ENCODE measurements around the gene TGFBRAP1.

DNA sequence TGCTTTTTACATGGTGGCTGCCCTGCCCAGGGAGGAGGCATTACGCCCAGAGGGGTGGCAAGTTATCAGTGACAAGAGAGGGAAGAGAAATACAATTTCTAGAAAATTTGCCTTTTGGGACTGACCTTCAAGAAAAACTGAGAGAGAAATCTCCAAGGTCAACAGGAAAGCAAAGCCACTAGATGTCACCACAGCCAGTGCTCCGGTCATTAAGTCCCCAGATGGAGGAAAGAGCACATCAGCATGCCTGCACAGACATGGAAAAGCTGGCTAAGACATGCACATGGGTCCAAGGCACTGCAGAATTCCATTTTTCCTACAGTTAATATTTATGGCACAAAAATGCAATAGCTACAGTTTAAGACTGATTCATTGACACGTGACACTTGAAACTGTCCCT, 48.3 kb upstream of the TGFBRAP1 start:
- TF ChIP-seq, protein P1, sequence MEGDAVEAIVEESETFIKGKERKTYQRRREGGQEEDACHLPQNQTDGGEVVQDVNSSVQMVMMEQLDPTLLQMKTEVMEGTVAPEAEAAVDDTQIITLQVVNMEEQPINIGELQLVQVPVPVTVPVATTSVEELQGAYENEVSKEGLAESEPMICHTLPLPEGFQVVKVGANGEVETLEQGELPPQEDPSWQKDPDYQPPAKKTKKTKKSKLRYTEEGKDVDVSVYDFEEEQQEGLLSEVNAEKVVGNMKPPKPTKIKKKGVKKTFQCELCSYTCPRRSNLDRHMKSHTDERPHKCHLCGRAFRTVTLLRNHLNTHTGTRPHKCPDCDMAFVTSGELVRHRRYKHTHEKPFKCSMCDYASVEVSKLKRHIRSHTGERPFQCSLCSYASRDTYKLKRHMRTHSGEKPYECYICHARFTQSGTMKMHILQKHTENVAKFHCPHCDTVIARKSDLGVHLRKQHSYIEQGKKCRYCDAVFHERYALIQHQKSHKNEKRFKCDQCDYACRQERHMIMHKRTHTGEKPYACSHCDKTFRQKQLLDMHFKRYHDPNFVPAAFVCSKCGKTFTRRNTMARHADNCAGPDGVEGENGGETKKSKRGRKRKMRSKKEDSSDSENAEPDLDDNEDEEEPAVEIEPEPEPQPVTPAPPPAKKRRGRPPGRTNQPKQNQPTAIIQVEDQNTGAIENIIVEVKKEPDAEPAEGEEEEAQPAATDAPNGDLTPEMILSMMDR (IDR thresholded peaks at IDR 0.05) = no peak
- no peak for TF ChIP-seq POLR2A (IDR thresholded peaks at IDR 0.05)
